NB4 (cell line): ENCODE measurements around the gene YAP1.

Experiments used
- DNase-seq: peaks from one replicate; pipeline ENCODE4 v3.0.0; 2010; ENCODE audit warnings: low read depth
- H3K4me3 ChIP-seq: one replicate; pipeline ENCODE4 v1.5.1; 2011; ENCODE audit warnings: mild to moderate bottlenecking, low read depth, low read length, moderate library complexity
- MYC ChIP-seq: IDR thresholded peaks from 2 replicates; pipeline ENCODE4 v1.6.1; 2011; ENCODE audit warnings: low read depth, low read length
- POLR2A ChIP-seq: IDR thresholded peaks from 2 replicates; pipeline ENCODE4 v1.6.1; 2011; ENCODE audit warnings: mild to moderate bottlenecking; ENCODE audit not compliant: insufficient read length; ENCODE audit errors: extremely low read depth
- TF ChIP-seq, protein P1 (sequence below): IDR thresholded peaks from 2 replicates; pipeline ENCODE4 v1.6.1; 2011; ENCODE audit warnings: low read depth, low read length
- TF ChIP-seq, protein P2 (sequence below): IDR thresholded peaks from one replicate; pipeline ENCODE4 v1.5.1; 2012; ENCODE audit warnings: low read depth, low read length

The YAP1 gene

DNA sequence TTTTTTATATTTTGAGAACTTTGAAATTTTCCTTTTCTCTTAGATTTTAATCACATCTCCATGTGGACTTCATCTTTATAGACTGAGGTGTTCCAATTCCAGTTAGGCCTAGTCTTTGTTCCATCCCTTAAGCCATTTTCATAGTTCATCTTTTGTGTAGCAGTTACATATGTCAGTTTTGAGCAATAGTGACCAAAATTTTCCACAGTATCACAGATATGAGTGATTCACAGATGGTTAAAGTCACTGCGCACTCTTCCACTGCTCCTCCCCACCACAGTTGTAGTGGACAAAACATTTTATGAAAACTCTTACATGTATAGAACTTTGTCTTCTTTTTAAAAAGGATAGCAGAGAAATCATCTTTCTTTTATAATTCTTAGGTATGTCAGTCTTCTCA lies 42.8 kb downstream of the YAP1 start:
- no peak overlapping the region for H3K4me3 ChIP-seq
- DNase-seq: no peak
- no peak for TF ChIP-seq POLR2A
- TF ChIP-seq, protein P1, sequence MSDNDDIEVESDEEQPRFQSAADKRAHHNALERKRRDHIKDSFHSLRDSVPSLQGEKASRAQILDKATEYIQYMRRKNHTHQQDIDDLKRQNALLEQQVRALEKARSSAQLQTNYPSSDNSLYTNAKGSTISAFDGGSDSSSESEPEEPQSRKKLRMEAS: no peak

DNA sequence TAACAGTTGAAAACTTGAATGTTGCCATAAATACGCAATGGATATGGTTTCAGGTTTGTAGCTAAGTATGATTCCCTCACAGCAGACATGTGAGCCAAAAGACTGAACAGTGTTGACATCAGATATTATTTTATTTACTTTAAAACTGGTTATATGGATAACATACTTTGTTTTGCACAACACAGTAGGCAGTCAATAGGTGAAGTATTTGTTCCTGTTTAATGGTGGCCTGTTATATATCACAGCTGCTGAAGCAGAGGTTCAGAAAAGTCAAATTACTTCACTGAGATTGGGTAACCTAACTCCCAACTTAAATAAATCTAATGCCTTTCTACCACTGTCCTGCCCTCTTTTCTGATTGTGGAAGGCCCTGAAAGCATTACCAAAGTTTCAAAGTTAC lies 44.6 kb downstream of the YAP1 start:
- TF ChIP-seq MYC: no peak
- TF ChIP-seq, protein P1: no peak
- TF ChIP-seq POLR2A: no peak
- TF ChIP-seq, protein P2, sequence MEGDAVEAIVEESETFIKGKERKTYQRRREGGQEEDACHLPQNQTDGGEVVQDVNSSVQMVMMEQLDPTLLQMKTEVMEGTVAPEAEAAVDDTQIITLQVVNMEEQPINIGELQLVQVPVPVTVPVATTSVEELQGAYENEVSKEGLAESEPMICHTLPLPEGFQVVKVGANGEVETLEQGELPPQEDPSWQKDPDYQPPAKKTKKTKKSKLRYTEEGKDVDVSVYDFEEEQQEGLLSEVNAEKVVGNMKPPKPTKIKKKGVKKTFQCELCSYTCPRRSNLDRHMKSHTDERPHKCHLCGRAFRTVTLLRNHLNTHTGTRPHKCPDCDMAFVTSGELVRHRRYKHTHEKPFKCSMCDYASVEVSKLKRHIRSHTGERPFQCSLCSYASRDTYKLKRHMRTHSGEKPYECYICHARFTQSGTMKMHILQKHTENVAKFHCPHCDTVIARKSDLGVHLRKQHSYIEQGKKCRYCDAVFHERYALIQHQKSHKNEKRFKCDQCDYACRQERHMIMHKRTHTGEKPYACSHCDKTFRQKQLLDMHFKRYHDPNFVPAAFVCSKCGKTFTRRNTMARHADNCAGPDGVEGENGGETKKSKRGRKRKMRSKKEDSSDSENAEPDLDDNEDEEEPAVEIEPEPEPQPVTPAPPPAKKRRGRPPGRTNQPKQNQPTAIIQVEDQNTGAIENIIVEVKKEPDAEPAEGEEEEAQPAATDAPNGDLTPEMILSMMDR: no peak
- DNase-seq: no peak
- no peak overlapping the region for H3K4me3 ChIP-seq

DNA sequence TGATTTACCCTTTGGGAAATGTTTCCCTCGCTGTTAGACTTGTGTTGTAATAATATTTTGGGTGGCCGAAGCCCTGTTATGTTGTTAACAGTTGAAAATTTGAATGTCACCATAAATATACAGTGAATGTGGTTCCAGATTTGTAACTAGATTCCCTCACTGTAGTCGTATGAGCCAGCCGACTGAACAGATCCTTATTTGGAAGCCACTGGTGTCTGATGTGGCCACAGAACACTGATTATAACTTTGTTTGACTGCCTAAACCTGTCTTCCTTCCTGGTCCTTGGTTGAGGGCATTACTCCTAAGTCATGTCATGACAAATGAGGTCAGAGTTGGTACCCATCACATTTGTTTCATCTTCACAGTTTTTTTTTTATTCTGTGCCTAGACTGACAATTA lies 45.4 kb downstream of the YAP1 start:
- TF ChIP-seq MYC (no peak), POLR2A (no peak)
- TF ChIP-seq, protein P1: no peak
- TF ChIP-seq, protein P2: no peak
- DNase-seq: no peak
- no peak overlapping the region for H3K4me3 ChIP-seq

DNA sequence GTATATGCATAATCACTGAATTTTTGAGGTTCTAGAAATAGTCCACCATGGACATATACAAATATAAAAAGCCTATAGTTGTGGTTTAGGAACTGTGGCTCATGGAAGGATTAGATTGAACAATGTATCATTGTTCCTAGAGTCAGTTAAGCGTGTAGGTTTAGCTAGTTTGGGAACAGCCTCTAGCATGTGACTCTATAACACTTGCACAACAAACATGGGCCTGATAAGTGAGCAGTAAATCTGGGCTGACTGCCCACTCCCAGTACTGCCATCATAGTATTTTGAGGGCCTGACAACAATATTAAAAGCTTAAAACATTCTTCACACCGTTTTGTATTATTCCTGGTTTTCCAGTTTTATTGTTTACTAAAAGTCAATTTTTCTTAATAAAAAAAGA lies 47.0 kb downstream of the YAP1 start:
- DNase-seq: no peak
- H3K4me3 ChIP-seq: no peak overlapping the region
- TF ChIP-seq, protein P1: no peak
- TF ChIP-seq POLR2A: no peak
- no peak for TF ChIP-seq MYC
- TF ChIP-seq, protein P2: no peak

DNA sequence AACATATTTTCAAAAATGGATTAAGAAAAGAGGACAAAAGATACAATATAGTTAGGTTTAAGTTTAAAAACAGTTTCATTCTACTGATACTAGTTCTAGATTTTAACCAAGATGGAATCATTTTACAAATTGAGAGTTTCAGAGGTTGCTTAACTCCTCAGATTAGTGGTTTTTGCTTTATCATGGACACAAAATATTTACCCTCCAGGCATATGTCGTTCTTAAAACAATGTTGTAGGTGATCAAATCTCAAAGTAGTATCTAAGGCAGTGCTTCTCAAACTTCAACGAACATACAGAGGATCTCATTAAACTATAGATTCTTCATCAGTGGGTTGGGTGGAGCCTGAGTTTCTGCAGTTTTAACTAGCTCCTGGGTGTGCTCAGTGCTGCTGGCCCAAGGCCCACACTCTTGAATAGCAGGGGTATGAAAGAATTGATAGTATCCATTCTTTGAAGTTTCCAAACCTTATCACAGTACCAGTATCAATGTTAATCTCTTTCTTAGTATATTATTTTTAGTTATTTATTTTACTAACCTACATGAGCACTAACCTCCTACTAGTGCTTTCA lies 48.0 kb downstream of the YAP1 start:
- H3K4me3 ChIP-seq: no peak overlapping the region
- DNase-seq: no peak
- TF ChIP-seq POLR2A: no peak
- TF ChIP-seq, protein P2: no peak
- TF ChIP-seq MYC: no peak
- TF ChIP-seq, protein P1: no peak

DNA sequence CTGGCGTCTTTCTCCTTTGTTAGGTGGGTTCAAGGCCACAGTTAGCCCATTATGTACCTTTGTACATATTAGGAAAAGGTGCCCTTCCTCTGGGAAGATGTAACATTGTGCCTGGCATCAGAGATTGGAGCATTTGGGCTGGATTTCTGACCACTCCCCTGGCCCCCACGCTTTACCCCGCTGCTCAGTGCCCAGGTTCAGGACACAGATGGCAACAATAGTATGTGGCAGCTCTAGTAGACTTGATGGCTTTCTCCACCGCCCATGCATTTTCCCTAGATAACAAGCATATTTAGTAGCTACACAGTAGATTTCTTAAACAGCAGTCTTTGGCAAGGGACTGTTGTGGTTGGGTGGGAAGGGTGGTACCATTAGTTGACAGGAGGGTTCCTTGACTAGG lies 53.1 kb downstream of the YAP1 start:
- no peak for TF ChIP-seq MYC
- TF ChIP-seq, protein P2: no peak
- TF ChIP-seq, protein P1: no peak
- TF ChIP-seq POLR2A: no peak
- DNase-seq: no peak
- no peak overlapping the region for H3K4me3 ChIP-seq
